ENCODE data around the gene NAT14. TPM values are rescaled to one million over a fixed set of nuclear protein-coding genes. Genes with fewer than 3 reads are reported as not detected.
"Not testable (repeated sequence)": the region's sequence is repeated elsewhere in the genome, so short reads cannot be mapped to it uniquely, and the experiment has no call there.

NAT14 gene
- polyA plus RNA-seq, 1 donor = 36.8 TPM

DNA sequence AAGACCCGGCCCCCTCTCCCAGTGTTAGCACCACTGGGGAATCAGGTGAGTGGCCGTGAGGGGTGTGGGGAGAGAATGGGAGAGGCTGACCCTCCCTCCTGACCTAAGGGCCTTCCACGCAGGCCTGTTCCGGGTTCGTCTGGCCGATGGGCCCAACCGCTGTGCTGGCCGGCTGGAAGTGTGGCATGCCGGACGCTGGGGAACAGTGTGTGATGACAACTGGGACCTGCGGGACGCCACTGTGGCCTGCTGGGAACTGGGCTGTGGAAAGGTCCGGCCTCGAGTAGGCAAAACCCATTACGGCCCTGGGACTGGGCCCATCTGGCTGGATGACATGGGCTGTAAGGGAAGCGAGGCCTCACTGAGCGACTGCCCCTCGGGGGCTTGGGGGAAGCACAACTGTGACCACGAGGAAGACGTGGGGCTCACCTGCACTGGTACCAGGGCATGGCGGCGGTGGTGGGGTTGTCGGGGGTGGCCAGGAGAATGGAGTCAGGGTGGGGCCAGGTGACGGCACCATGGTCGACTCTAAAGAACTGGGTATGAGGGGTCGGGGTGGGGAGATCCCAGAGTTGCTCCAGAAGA lies 15.5 kb downstream of the NAT14 start:
- DNase-seq = no peak

- no peak for DNase-seq
These were observed 17.4 kb downstream of the NAT14 start for GRCh38 chr19:55502197-55502952.

GRCh38 chr19:55503157-55503501 lies 18.1 kb downstream of the NAT14 start:
- no peak for DNase-seq

- DNase-seq = peak; percentile 89
These were observed 18.7 kb downstream of the NAT14 start for GRCh38 chr19:55503502-55504251.

DNA sequence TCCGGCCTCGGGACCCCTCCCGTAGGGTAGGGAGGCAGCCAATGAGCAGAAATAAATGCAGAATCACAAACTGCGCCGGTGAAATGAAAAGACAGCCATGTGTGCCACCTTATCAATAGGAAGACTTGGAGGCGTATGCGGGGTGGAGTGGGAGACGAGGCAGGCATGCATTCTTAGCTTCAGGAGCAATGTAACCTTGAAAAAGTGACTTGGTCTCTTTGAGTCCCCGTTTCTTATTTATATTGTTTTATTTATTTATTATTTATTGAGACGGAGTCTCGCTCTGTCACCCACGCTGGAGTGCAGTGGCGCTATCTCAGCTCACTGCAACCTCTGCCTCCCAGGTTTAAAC lies 19.2 kb downstream of the NAT14 start:
- no peak for DNase-seq

- DNase-seq = no peak
These were observed 20.0 kb downstream of the NAT14 start for GRCh38 chr19:55504981-55505380.

GRCh38 chr19:55508120-55508519 lies 23.1 kb downstream of the NAT14 start:
- no peak for DNase-seq

- peak; percentile 86 for DNase-seq
These were observed 32.1 kb downstream of the NAT14 start for GRCh38 chr19:55516878-55517620.

DNA sequence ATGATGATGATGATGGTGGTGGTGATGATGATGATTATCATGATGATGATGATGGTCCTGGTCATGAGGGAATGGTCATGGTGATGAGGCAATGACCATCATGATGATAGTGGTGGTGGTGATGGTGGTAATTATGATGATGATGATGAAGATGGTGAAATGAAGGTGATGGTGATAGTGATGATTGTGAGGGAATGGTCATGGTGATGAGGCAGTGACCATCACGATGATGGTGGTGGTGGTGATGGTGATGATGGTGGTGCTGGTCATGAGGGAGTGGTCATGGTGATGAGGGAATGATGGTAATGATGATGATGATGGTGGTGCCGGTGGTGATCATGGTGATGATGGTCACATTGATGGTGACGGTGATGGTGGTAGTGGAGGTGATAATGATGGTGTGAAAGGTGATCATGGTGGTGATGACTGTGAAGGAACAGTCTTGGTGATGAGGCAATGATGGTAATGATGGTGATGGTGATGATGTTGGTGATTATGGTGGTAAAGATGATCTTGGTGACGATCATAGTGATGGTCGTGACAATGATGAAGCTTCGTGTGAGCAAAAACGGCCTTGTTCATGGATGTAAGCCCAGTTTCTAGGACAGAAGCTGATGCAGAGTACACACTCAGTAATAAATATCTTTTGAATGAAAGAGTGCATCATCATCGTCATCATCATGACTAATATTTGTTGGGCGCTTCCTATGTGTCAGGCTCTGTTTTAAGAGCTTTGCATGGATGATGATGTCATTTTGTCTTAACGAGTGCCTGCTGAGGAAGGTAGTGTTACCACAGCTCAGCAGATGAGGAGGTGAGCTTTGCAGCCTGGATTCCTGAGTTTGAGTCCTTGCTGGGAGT lies 34.7 kb downstream of the NAT14 start:
- no peak for DNase-seq

GRCh38 chr19:55520691-55521292 lies 35.8 kb downstream of the NAT14 start:
- no peak for DNase-seq

DNA sequence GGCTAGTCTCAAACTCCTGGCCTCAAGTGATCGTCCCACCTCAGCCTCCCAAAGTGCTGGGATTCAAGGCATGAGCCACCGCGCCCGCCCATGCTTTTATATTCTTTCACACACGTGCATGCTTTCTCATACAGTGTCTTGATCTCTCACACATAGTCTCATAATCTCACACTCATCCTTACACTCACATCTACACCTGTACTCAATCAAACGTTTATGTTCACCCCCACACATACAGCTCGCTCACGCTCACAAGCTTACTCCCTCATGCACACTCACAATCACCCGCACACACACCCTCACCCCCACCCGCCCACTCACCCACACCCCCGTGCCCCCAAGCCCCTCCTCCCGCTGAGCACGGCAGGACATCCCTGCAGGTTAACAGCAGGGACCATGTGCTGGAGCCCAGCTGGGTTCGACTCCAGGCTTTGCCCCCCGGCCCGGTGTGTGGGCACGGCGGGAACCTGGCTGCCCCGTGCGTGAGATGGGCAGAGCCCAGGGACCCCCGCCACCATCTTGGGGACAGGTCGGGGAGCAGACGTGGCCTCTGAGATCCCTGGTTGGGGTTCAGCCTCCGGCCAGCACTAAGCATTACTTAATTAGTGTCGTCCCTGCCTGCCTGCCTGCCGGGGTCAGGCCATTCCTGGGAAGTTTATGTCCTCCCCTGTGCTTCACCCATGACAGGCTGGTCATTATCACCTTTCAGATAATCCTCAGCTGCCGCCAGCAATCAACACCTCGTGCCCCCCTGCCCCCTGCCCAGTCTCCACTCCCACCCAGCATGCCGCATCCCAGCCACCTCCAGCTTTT lies 40.5 kb downstream of the NAT14 start:
- DNase-seq = no peak

GRCh38 chr19:55526216-55527196 lies 41.5 kb downstream of the NAT14 start:
- peak; percentile 58 for DNase-seq

DNA sequence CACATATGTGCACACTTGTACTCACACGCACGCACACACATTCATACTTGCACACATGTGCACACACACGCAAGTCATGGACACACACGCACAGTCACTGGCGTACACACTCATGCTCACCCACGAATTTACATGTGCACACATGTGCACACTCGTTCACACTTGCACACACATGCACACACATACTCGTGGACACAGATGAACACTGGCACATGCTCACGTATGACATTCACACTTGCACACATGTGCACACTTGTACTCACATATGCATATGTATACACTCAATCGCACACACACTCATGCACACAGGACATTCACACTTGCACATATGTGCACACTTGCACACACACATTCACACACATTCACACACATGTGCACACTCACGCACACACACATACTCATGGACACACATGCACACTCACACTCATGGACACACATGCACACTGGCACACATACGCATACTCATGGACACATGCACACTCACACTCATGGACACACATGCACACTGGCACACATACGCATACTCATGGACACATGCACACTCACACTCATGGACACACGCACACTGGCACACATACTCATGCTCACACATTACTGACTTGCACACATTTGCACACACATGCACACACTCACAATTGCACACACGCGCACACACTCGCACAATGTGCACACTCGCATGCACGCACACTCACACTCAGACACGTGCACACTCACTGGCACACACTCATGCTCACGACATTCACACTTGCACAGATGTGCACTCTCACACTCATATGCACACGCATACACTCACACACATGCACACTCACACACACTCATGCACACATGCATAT lies 42.4 kb downstream of the NAT14 start:
- DNase-seq = no peak

DNA sequence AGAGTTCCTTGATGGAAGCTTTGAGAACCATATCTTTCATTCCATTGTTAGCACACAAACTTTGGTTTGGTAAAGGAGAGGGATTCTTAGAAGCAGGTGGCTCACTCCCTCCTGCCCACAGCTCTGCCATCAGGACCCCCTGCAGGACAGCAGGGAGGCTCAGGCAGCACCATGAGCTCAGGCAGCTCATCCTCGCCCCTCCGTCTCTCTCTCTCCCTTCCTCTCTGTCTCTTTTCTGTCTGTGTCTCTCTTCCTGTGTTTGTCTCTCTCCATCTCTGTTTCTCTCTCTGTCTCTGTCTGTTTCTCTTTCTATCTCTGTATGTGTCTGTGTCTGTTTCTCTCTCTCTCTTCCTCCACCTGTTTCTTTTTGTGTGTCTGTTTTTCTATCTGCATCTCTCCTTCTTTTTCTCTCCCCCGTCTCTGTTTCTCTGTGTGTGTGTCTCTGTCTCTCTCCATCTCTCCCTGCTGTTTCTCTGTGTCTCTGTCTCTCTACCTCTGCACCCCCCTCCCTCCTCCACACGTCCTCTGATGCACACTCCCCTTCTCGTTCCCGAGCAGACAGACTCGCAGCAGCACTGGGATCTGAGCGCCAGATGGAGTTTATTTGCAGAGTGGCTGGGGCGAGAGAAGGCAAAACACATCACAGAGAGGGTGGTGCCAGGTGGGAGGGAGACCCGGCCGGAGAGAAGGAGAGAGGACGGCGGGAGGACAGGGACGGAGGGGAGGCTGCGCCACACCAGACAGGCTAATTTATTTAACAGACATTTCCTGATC lies 43.2 kb downstream of the NAT14 start:
- no peak for DNase-seq

DNA sequence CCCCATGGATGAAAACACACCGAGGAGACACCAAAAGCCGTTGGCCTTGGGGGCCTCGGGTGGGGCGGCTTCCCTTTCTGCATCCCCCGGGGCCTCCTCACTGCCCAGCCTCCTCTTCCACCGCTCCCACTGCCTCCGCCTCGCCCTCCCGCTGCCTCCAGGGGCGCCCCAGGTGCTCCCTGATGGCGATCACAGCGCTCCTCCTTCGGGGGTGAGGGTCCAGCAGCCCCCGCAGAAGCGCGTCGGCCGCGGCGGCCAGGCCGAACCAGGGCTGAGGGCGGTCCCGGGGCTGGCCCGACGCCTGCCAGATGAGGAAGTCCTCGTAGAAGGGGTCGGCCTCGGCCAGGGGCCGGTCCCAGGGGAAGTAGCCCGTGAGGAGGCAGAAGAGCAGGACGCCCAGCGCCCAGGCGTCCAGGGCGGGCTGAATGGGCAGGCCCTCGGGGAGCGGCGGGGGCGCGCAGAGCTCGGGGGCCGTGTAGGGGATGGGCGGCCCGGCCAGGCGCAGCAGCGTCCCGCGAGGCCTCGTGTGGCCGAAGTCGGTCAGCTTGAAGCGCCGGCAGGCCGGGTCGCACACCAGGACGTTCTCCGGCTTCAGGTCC lies 44.7 kb downstream of the NAT14 start:
- DNase-seq = no peak

DNA sequence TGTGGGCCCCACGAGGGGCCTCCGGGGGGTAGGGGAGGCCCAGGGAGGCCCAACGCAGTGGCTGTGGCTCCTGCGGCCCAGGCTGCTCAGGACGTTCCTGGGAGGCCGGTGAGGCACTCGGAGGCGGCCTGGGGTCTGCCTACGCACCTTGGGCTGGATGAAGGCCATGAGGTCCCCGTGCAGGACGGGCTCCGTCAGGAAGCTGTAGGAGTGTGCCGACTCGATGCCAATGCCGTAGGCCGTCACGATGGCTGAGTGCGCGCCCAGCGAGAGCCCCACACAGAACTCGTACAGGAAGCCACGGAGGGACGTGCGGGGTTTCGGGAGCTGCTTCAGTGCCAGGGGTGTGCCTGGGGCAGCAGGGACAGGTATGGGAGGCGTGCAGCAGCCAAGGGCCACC lies 46.0 kb downstream of the NAT14 start:
- DNase-seq = no peak

- DNase-seq = not testable (repeated sequence)
These were observed 49.3 kb downstream of the NAT14 start for GRCh38 chr19:55534280-55534679.

All from left kidney (tissue), 2 donors.